ENCODE results near the gene PPP3CA.

Gene PPP3CA

DNA sequence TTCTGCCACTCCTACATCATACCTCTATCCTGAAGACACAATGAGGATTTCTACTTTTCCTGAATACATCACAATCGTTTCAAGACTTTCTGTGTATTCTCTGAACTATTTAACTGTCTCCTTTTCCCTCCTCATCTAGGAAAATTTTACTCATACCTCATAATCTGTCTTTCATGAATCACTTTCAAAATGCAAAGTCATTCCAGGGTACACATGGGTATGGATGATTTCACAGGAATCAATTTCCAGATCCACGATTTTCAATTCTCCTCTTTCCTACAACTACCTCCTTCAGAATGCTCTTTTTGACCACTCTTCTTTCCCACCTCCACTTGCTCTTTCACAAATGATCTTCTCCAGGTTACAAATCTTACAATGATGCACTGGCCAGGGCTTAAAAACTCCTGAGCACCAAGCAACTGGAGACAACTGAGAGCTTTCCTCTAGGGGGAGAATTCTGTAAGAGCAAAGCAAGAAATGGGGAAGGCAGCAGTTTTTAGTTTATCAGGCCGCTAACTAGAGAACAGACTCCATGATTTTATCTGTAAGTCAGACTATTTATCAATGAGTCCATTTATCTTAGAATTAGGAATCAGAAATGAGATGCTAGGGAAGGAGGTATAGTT, 116.4 kb downstream of the PPP3CA start:
- intact Hi-C loops (cut with DNase I) = no loop called here
- DNase-seq = no peak

DNA sequence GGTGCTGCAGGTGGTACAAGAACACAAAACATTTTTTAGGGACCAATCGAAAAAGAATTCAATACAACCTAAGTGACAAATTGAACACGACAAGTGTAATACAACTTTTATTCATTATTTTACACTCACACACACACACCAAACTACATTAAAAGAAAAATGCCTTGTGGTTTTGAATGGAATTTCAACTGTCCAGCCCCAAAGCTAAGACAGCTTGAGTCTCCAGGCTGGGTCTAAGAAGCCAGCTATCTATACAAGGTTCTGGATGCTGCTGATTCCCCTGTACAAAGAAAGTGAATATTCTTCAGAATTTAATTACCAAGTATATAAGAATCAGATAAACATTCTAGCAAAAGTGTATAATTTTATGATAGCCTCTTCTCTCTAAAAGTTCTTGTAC, 118.2 kb downstream of the PPP3CA start:
- no peak for DNase-seq
- intact Hi-C loops (cut with DNase I) = no loop called here

DNA sequence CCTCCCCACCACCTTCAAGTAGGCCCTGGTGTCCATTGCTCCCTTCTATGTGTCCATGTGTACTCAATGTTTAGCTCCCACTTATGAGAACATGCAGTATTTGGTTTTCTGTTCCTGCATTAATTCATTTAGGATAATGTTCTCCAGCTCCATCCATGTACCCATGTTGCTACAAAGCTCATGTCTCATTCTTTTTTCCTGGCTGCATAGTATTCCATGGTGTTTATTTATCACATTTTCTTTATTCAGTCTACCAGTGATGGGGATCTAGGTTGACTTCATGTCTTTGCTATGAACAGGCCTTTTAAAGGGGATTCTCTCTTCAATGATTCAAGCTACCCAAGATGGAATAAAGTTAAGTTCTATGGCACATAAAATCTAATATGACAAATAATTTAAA, 119.6 kb downstream of the PPP3CA start:
- intact Hi-C loops (cut with DNase I) = no loop called here
- no peak for DNase-seq

DNA sequence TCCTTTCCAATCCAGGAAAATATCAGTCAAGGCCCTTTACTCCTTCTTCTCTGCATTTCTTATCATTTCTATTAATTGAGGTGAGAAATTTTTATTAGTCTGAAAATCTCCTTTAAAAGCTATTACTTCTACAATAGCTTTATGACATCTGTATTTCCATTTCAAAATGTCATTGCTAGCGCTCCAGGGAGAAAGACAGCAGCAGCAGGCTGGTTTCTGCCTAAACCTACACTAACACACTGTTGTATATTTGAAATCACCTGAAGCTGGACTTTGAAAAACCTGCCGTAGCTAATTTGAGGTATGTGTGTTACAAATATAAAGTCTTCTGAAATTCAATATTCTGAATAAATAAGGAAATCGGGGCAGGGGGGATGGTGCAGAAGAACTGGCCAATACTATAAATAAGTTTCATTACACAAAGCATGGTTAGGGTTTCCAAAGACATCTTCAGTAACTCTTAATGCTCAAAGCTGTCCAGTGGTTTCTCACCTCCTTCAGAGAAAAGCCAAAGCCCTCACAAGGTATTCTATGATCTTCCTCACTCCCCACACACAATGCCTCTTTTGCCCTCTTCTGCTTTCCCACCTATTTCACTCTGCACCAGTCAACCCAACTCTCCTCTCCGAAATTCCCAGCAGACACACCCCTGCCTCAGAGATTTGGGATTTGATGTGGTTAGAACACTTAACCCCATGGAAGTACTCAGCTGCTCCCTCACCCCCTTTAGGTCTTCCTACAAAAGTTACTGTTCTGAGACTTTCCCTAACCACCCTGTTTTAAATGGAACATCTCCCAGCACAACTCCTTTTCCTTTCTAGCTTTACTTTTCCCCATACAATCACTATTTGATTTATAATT, 122.7 kb downstream of the PPP3CA start:
- no peak for DNase-seq
- intact Hi-C loops (cut with DNase I) = no loop called here

DNA sequence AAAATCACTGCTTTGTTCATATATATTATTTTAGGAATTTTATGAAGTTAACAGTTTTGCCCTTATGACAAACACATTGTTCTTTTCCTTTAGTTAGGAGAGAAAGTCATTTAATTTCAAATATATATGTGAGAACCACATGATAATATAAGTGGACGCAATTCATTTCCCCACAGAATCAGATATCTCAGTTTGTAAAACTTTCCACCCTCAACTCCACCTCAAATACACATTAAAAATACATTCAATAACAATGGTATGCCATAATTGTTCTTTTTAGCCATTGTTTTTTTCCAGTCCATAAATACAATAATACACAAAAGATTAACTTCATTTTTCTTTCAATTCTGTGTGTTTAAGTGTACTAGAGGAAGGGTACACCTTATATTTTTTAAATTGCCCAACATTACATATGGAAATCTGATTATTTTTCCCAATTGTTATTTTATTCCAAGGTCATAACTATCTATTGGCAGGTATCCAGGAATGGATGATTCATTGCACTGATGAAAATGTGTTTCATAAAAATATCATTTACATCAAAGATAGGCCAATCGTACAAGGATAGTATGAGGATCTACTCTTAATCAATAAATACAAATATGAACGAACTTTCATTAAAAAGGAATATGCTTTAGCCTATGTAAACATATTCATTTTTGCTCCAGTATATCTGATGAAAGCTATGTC, 125.0 kb downstream of the PPP3CA start:
- no peak for DNase-seq
- intact Hi-C loops (cut with DNase I) = no loop called here

DNA sequence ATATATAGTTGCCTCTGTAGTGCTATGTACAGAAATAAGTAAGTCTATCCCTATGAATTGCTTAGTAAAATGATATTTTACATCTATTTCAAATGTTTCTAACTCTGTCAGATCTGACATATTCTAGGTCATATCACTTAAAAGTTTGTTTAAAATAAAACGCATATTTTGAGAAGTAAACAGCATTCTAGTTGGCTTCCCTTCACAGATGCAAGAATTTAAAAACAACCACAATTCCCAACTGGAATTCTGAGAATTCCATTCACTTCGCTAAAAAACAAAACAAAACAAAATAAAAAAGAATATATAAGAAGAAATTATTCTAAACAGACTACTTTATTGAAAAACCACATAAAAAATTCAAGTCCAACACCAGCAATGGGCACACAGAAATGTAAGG, 126.0 kb downstream of the PPP3CA start:
- intact Hi-C loops (cut with DNase I) = no loop called here
- no peak for DNase-seq

DNA sequence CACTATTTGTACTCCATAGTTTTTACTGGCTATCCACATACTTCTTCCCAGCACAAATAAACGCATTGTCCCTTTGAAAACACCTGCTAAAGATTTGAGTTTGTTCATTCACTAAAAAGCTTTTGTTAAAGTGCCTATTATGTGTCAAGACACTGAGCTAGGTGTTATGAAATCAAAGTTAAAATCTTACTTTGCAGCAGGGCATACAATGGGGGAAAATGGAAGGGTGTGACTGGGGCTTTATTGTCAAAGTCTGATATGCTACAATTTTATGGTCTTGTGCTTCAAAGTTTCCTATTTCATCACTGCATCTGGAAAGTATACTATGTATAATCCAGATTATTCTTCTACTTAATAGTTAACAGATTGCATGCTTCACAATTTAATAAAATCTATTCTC, 128.4 kb downstream of the PPP3CA start:
- intact Hi-C loops (cut with DNase I) = loop anchor here (10.0 kb wide), 1 partner anchor 46 kb away; no protein-coding TSS in a partner anchor
- no peak for DNase-seq

DNA sequence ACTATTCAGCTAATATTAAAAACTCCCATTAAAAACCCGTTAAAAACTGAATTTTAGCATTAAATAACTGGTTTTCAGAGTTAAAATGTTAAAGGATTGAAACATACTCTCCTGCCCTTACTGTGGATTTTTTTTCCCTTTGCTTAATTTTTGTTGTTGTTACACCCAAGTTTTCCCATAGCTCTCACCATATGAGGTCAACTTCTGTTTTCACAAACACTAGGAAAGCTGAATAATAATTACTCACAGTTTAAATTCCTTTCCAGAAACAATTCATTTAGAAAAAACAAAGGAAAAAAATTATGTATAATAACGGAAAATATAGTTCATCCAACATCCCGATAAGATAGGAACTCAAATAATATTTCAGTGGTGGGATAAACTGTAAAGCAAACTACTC, 129.0 kb downstream of the PPP3CA start:
- intact Hi-C loops (cut with DNase I) = loop anchor here (10.0 kb wide), 1 partner anchor 46 kb away; no protein-coding TSS in a partner anchor
- no peak for DNase-seq

DNA sequence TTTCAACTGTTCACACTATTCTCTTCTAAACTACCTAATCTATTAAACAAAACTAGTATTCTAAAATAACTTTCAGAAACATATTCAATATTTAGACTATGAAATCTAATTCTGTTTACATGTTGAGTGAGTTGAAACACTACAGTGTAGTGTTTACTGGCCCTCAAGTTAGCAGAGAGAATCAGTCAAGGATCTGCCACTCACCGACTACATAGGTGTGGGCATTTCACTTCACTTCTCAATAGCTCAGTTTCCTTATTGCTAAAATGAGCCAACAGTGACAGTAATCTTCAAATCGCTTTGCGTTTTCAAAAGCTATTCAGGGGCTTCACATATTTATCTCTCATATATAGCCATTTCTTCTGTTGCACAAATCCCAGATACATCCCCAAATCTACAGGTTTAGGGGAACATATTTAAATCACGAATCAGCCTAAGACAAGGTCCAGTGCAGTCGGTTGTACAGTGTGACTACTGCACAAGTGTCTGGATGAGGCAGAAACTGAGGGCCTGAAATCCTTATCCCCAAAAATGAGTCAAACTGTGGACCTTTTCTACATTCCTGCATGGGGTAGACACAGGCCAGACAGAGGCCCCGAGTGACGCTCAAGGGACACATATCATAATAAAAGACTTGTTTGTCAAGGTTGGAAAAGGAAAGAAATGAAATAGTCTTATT, 129.8 kb downstream of the PPP3CA start:
- DNase-seq = no peak
- intact Hi-C loops (cut with DNase I) = loop anchor here (10.0 kb wide), 1 partner anchor 47 kb away; no protein-coding TSS in a partner anchor

DNA sequence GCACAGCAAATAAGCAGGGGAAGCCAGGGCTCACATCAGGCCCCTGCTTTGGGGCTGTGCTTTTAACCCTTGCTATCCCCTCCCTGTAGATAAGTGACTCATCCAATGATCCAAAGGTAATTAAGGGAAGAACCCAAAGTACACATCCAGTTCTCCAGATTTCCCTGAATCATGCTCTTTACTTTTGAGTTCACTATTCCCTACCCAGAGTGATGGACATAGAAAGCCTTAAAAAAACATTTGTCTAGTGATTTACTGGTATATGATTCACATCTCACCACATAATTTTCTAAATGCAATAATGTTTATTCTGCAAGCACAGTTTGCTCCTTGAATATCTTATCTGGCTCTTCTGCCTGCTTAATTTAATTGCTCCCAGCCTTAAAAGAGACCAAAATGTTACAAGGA, 136.2 kb downstream of the PPP3CA start:
- intact Hi-C loops (cut with DNase I) = loop anchor here (10.0 kb wide), 1 partner anchor 54 kb away; no protein-coding TSS in a partner anchor
- DNase-seq = no peak

DNA sequence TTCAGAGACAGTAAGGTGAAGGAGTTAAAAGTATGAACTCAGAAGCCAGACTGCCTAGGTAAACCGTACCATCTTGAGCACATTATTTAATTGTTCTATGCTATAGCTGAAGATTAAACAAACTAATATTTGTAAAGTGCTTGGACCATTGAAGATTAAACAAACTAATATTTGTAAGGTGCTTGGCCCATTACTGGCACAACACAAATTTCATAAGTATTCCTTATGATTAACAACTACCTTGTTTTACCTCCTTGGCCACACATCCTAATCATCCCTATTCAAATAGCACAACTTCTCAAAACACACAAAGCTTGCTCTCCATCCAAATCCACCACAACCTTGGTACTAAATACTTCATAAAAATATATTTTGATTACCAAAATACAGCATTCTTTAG, 137.0 kb downstream of the PPP3CA start:
- DNase-seq = no peak
- intact Hi-C loops (cut with DNase I) = loop anchor here (10.0 kb wide), 1 partner anchor 54 kb away; no protein-coding TSS in a partner anchor

DNA sequence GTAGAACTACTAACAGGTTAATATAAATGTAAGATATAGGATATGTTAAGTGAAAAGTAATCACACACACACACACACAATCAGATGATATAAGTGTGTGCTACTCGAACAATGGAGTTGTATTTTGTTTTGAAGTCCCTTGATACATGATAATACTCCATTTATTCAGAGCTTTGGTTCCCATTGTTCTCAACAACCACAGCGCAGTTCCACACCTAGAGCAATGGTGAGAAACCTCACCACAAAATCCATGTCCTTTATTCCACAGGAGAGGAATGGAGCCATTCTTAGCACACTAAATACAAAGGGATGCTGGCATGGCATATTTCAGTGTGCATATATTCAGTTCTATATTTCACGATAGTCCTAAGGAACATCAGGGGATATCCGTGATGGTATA, 139.2 kb downstream of the PPP3CA start:
- DNase-seq = no peak
- intact Hi-C loops (cut with DNase I) = no loop called here

DNA sequence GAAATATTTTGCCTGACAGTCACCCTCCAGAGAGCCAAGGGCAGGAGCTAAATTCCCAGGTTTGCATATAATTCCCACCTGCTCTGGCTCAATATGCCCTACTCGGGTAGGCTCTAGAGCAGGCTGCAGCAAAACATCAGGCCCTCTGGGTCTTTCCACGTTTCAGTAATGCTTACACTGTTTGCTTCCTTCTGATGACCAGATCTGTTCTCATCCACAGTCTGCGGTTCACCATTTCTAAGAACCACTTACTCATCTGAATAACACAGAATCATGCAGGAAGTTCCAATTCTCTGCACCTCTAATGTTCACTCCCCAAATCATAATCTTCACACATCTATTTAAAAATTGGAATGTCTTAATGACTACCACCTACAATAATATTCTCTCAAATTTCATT, 141.4 kb downstream of the PPP3CA start:
- DNase-seq = no peak
- intact Hi-C loops (cut with DNase I) = no loop called here

DNA sequence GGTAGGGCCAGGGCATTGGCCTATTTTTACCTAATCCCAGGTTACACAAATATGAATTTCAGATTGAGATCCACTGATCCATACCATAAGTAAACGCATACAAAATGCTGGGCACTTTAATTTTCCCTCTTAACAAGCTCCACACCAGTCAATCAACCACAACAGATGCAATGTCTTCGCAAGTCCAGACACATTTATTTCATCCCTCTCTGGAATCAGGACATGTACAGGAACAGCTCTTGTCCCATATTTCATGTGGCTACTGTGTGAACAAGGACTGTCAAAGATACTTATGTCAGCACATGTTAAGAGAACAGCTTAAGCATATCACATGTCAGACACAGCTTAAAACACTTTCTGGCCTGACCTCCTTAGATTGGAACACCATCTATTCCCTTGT, 145.9 kb downstream of the PPP3CA start:
- intact Hi-C loops (cut with DNase I) = no loop called here
- DNase-seq = no peak

DNA sequence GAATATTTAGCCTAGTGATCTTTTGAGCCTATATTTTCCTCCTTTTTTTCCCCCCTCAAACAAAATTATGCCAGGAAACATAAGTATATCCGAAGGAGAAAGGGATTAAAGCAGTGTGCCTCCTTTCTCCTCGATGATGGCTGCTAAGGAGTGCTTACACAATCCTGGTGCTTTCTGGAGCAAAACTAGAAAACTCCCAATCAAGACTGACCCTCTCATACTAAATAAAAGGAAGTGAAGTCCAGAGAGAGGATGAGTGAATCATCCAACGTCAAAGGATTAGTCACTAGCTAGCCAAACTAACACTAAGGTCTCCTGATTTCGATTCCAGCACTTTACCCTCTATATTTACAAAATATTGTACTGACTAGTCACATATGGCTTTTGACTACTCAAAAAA, 146.8 kb downstream of the PPP3CA start:
- DNase-seq = no peak
- intact Hi-C loops (cut with DNase I) = no loop called here

DNA sequence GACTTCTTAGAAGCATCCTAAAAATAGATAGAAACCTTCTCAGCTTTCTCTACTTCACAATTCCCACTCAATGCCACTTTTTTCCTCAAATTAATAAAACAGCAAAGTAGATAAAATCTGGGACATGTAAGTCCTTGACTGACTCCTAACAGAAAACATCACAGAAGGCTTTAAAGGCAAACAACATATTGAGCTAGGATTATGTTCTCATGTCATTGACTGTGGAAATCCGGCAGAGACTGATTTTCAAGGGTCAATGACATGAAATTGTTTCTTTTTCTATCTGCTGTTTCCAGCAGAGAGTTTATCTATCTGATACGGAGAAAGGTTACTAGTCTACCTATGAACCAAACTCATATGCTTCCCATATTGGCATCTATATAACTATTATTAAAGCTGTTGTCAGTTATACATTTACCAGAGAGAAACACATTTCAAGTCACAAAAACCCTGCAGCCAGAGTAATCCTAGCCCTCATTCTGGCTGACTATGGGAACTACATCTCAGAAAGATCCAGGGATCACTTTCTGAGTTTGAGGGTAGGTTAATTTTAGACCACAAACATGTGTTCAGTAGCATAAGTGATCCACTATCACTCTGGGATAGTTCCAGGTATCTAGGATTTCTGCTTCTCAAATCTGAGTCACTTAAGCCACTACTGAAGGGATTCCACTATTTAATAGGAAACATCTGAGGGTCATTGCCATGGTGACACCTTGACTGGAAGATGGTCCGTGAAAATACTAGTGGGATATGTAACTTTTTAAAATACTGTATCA, 147.6 kb downstream of the PPP3CA start:
- DNase-seq = no peak
- intact Hi-C loops (cut with DNase I) = no loop called here

DNA sequence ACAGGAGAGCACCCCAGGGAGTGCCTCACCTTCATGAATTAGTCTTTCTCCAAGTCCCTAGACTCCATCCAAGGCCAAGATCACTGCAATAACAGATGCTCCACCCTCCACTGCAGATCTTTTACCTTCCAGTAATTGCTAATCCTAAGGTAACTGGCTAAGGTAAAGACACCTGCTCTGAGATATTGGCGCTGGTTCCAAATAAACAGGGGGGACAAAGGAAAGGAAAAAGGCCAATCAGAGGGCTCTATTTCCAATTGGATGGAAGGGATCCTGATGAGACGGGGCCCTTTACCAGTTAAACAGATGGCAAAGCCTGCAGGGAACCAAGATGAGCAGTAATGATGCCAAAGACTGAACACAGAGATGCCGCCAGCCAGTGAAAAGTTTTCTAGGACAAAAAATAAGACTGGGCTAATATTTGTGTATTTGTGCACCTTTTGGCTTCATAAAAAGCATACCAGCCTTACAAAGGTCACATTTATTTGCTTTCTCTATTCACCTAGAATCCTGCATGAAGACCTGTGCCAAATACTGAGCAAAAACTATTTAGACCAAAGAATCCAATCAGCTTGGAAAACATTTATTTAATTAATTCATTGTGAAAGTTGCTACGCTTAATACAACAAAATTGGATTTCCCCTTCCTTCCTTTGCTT, 148.5 kb downstream of the PPP3CA start:
- DNase-seq = no peak
- intact Hi-C loops (cut with DNase I) = no loop called here

DNA sequence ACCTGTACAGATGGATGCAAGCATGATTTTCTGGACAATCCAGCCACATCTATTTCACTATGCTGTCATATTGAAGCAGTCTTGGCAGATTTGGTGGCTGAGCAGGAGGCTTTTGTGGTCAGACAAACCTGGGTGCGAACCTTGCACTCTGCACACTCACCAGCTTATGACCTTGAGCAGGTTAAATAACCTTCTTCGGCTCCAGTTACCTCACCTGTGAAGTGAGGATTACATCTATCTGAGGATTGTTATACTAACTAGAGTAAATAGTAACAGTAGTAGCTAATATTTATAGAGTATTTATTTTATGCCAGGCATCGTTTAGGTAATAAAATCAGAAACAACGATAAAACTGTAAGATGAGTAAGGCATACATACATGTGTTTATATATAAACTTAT, 150.0 kb downstream of the PPP3CA start:
- no peak for DNase-seq
- intact Hi-C loops (cut with DNase I) = no loop called here

All from head of caudate nucleus (tissue), 42 donors.